Natural killer cell (primary cell): ENCODE data around the gene CASP2. TPM values are rescaled to one million over a fixed set of nuclear protein-coding genes. Genes with fewer than 3 reads are reported as not detected.
A peak's percentile ranks its signal among the peaks of the same experiment; 100 is the strongest.

ENCODE experiments used
- ATAC-seq, 3 donors: fragments of 150-1000 bp in 2 of 3; fragments of 200-7000 bp in 1 of 3; cut with Tn5 transposase; 1 replicate in 1 of 3; 2 replicates in 2 of 3; pipeline ENCODE4 v1.10.0; 2021; ENCODE audit warnings: mild to moderate bottlenecking in 2 of 3, moderate library complexity in 2 of 3
- DNase-seq, 2 donors: peaks; one replicate each; pipeline versions ENCODE4 v3.0.0 to v3.0.0-alpha.2; 2013 to 2021; ENCODE audit warnings: mixed read lengths in 1 of 2
- H3K27ac ChIP-seq: one replicate; pipeline ENCODE4 v1.5.1; 2013; ENCODE audit warnings: mild to moderate bottlenecking, low read length
- H3K27me3 ChIP-seq: one replicate; pipeline ENCODE4 v1.6.1; 2013; ENCODE audit warnings: low read length; ENCODE audit not compliant: control insufficient read depth, insufficient read depth
- H3K36me3 ChIP-seq: one replicate; pipeline ENCODE4 v1.6.1; 2013; ENCODE audit warnings: low read length; ENCODE audit not compliant: control insufficient read depth, insufficient read depth
- H3K4me1 ChIP-seq: one replicate; pipeline ENCODE4 v1.6.1; 2013; ENCODE audit warnings: low read length; ENCODE audit not compliant: control insufficient read depth, insufficient read depth
- H3K4me3 ChIP-seq: one replicate; pipeline ENCODE4 v1.5.1; 2013; ENCODE audit warnings: low read length
- H3K9me3 ChIP-seq: one replicate; pipeline ENCODE4 v1.6.1; 2013; ENCODE audit warnings: low read length; ENCODE audit not compliant: control insufficient read depth, insufficient read depth
- H3K27ac Mint-ChIP-seq, 2 donors: one replicate each; pipeline ENCODE4 v1.8.0; 2022; ENCODE audit warnings: mild to moderate bottlenecking in 2 of 2, mixed read lengths in 2 of 2, moderate library complexity in 1 of 2
- H3K27me3 Mint-ChIP-seq, 2 donors: one replicate each; pipeline ENCODE4 v1.8.0; 2022; ENCODE audit warnings: low read depth in 2 of 2, mixed read lengths in 2 of 2
- H3K36me3 Mint-ChIP-seq: one replicate; pipeline ENCODE4 v1.8.0; 2022; ENCODE audit warnings: mixed read lengths
- H3K4me1 Mint-ChIP-seq, 2 donors: one replicate each; pipeline ENCODE4 v1.8.0; 2022; ENCODE audit warnings: mixed read lengths in 2 of 2
- H3K4me3 Mint-ChIP-seq: one replicate; pipeline ENCODE4 v1.8.0; 2022; ENCODE audit warnings: mild to moderate bottlenecking, moderate library complexity, mixed read lengths
- H3K9me3 Mint-ChIP-seq, 2 donors: one replicate each; pipeline ENCODE4 v1.8.0; 2022; ENCODE audit warnings: mixed read lengths in 2 of 2
- WGBS: methylation state at CpG from one replicate; pipeline ENCODE4 v1.1.7; 2013; ENCODE audit warnings: missing lambda C conversion rate; ENCODE audit not compliant: insufficient coverage; 5-methylcytosine and 5-hydroxymethylcytosine counted together
- intact Hi-C: fragments of 100-400 bp; cut with micrococcal nuclease; formaldehyde crosslinking; loops from one replicate; pipeline ENCODE4 v1.14.2; 2022
- total RNA-seq, 4 donors: library from RNA; stranded (reverse); fragments of 120-200 nt in 1 of 4; gene quantifications; one replicate each; pipeline versions ENCODE4 v1.2.3 to v1.2.4, GENCODE V29; 2013 to 2022
- TF ChIP-seq, protein P1 (sequence below): fragments of 200-600 bp; IDR thresholded peaks from one replicate; pipeline ENCODE4 v1.8.0; 2022; ENCODE audit warnings: antibody characterized with exemption

The CASP2 gene
- total RNA-seq, 3 donors from 2014 or later (not counting 1 experiment from before 2014, with no cell fraction given), result 36.7 to 60.5 (median 54.7) TPM

DNA sequence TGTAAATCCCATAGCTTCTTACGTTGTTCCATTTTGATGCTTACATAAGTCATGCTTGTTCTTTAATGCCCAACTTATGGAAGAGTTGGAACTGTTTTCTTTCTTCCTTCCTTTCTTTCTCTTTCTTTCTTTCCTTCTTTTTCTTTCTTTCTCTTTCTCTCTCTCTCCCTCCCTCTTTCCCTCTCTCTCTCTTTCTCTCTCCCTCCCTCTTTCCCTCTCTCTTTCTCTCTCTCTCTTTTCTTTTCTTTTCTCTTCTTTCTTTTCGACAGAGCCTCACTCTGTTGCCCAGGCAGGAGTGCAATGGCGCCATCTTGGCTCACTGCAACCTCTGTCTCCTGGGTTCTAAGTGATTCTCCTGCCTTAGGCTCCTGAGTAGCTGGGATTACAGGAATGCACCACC, 55.4 kb downstream of the CASP2 start:
- peaks cover 20 to 23% of the 10 kb centered on the region in 2 donors for H3K27me3 Mint-ChIP-seq
- no peak overlapping the region for H3K27ac Mint-ChIP-seq
- H3K9me3 Mint-ChIP-seq, result no peaks in the 10 kb centered on the region
- peaks cover 9 to 12% of the 10 kb centered on the region in 2 donors for H3K4me1 Mint-ChIP-seq
- H3K4me3 ChIP-seq, result no peak overlapping the region
- H3K36me3 Mint-ChIP-seq, result no peaks in the 10 kb centered on the region
- H3K4me1 ChIP-seq, result peaks cover 11% of the 10 kb centered on the region
- DNase-seq, result no peak
- intact Hi-C loops, result no loop called here
- H3K36me3 ChIP-seq, result no peaks in the 10 kb centered on the region
- 91% methylated on average over 2 of the region's 3 CpGs for WGBS
- no peak for ATAC-seq
- peaks cover 3% of the 10 kb centered on the region for H3K27me3 ChIP-seq
- no peak overlapping the region for H3K27ac ChIP-seq
- no peaks in the 10 kb centered on the region for H3K9me3 ChIP-seq
- TF ChIP-seq, protein P1, sequence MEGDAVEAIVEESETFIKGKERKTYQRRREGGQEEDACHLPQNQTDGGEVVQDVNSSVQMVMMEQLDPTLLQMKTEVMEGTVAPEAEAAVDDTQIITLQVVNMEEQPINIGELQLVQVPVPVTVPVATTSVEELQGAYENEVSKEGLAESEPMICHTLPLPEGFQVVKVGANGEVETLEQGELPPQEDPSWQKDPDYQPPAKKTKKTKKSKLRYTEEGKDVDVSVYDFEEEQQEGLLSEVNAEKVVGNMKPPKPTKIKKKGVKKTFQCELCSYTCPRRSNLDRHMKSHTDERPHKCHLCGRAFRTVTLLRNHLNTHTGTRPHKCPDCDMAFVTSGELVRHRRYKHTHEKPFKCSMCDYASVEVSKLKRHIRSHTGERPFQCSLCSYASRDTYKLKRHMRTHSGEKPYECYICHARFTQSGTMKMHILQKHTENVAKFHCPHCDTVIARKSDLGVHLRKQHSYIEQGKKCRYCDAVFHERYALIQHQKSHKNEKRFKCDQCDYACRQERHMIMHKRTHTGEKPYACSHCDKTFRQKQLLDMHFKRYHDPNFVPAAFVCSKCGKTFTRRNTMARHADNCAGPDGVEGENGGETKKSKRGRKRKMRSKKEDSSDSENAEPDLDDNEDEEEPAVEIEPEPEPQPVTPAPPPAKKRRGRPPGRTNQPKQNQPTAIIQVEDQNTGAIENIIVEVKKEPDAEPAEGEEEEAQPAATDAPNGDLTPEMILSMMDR, result no peak
- no peak overlapping the region for H3K4me3 Mint-ChIP-seq

- no peak overlapping the region for H3K4me3 ChIP-seq
- H3K4me1 ChIP-seq, result peaks cover 11% of the 10 kb centered on the region
- Mint-ChIP-seq H3K27ac (peak overlapping the region in 1 of 2 donors; percentile 79), H3K27me3 (peaks cover 5 to 20% of the 10 kb centered on the region in 2 donors), H3K4me3 (peak overlapping the region; percentile 77), H3K4me1 (peaks cover 9 to 12% of the 10 kb centered on the region in 2 donors), H3K9me3 (no peaks in the 10 kb centered on the region), H3K36me3 (no peaks in the 10 kb centered on the region)
- peak; percentile 48 to 83 for DNase-seq
- ATAC-seq, result peak; percentile 91 to 99 (median 99)
- no peaks in the 10 kb centered on the region for H3K9me3 ChIP-seq
- peaks cover 3% of the 10 kb centered on the region for H3K27me3 ChIP-seq
- TF ChIP-seq, protein P1, result peak; percentile 60
- 10% methylated on average over 35 of the region's 35 CpGs for WGBS
- intact Hi-C loops, result no loop called here
- no peaks in the 10 kb centered on the region for H3K36me3 ChIP-seq
- H3K27ac ChIP-seq, result no peak overlapping the region
Observed at GRCh38 chr7:143345428-143345900, 57.3 kb downstream of the CASP2 start.

DNA sequence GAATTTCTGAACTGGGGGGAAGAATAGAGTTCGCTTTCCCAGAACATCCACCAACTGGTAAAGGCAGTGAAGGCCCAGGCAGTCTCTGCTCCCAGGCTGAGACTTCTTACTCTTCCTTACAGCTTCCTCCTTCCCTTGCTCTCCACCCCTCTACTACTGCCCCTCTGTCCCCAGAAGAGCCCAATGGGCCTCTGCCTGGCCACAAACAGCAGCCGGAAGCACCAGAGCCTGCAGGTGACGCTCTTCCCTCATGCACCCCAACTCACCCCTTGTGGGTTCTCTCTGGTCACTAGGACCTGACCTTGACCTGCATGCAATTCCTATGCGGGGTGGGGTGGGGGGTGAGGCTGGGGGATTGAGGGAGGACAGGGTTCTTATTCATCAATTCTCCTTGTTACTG, 57.9 kb downstream of the CASP2 start:
- H3K27ac Mint-ChIP-seq, result no peak overlapping the region
- H3K36me3 ChIP-seq, result no peaks in the 10 kb centered on the region
- peaks cover 11% of the 10 kb centered on the region for H3K4me1 ChIP-seq
- no peak overlapping the region for H3K4me3 ChIP-seq
- peak overlapping the region; percentile 77 for H3K4me3 Mint-ChIP-seq
- no peaks in the 10 kb centered on the region for H3K9me3 ChIP-seq
- WGBS, result 65% methylated on average over 3 of the region's 4 CpGs
- intact Hi-C loops, result no loop called here
- no peak overlapping the region for H3K27ac ChIP-seq
- peaks cover 3% of the 10 kb centered on the region for H3K27me3 ChIP-seq
- H3K4me1 Mint-ChIP-seq, result peaks cover 9 to 12% of the 10 kb centered on the region in 2 donors
- no peak for DNase-seq
- H3K27me3 Mint-ChIP-seq, result peaks cover 5 to 20% of the 10 kb centered on the region in 2 donors
- no peaks in the 10 kb centered on the region for H3K36me3 Mint-ChIP-seq
- H3K9me3 Mint-ChIP-seq, result no peaks in the 10 kb centered on the region
- ATAC-seq, result no peak
- TF ChIP-seq, protein P1, result no peak

- peaks cover 9 to 12% of the 10 kb centered on the region in 2 donors for H3K4me1 Mint-ChIP-seq
- peaks cover 3% of the 10 kb centered on the region for H3K27me3 ChIP-seq
- 76% methylated on average over 5 of the region's 5 CpGs for WGBS
Observed at GRCh38 chr7:143347950-143348349, 59.8 kb downstream of the CASP2 start.

More at GRCh38 chr7:143347950-143348349, 59.8 kb downstream of the CASP2 start:
- intact Hi-C loops, result no loop called here
- peaks cover 5 to 23% of the 10 kb centered on the region in 2 donors for H3K27me3 Mint-ChIP-seq
- H3K4me1 ChIP-seq, result peaks cover 11% of the 10 kb centered on the region
- no peak for ATAC-seq
- DNase-seq, result no peak
- no peaks in the 10 kb centered on the region for H3K9me3 Mint-ChIP-seq
- no peak overlapping the region for H3K27ac ChIP-seq
- H3K36me3 Mint-ChIP-seq, result no peaks in the 10 kb centered on the region
- H3K27ac Mint-ChIP-seq, result no peak overlapping the region
- H3K4me3 ChIP-seq, result no peak overlapping the region
- H3K36me3 ChIP-seq, result no peaks in the 10 kb centered on the region
- H3K4me3 Mint-ChIP-seq, result no peak overlapping the region
- TF ChIP-seq, protein P1, result no peak
- no peaks in the 10 kb centered on the region for H3K9me3 ChIP-seq
